Measurements from ENCODE around the gene EGFR.

The EGFR gene

DNA sequence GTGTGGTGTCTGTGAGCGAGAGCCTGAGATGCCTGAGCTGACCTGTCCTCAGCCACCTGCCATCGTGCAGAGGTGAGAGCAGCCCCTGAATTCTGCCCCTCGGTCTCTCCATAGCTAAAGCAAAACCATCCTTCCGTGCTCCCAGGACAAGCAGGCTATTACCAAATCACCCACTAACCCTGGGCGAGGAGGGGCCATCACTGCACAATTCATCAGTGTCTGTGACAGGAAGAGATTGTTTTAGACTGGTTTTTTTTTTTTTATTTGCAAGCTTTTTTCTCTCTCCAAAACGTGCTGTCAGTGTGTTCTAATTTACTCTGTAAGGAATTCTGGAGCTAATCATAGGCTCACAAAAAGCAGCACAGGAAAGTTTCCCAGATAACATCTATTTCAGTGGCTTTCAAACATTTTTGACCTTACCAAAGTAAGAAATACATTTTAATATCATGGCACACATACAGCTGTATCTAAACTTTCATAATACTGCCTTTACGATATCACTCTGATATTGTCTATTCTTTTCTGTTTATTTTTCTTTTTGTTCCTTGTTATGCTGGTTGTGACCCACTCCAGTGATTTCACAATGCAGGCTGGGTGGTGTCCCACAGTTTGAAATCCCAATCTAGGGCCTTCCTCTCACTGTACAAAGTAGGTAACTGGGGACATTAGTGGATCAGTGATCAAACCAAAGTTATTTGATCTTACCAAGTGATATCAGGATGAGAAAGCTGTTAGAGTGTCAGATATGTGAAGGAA, 62.8 kb downstream of the EGFR start:
- no peak for DNase-seq (ENCODE audit: low spot score)

DNA sequence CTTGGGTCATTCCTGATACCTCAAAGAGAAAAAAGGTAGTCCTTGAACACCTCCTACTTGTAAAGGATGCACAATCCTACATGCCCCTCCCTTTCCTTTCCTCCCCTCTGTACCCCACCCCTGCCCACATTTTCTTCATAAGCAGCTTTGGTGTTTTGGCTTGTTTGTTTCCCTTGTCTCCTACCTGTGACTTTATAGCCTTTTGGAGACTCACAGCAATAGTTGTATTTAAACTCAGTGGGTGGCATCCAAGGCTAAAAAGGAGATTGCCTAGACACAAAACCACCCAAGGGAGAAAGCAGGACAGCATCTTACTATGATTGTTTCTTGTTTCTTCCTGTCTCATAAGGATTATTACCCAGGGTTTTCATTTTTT, 63.4 kb downstream of the EGFR start:
- DNase-seq (ENCODE audit: low spot score) = no peak

DNA sequence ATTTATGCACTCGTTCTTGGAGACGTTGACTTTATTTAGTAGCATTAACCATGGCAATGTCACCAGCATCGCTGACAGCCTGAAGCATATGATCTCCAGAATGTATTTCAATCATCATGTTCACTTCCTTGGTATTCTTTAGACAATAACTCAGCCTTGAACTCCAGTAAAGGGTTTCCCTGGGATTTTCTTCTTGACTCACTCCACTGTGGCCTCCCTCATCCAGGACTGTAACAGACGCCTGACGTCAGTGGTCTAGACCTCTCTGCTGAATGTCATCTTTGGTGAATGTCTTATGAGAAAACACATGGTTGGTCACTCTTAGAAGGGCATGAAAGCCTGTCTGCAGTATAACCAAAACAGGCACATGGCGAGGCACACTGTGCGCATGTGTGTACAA, 64.4 kb downstream of the EGFR start:
- DNase-seq (ENCODE audit: low spot score) = no peak

DNA sequence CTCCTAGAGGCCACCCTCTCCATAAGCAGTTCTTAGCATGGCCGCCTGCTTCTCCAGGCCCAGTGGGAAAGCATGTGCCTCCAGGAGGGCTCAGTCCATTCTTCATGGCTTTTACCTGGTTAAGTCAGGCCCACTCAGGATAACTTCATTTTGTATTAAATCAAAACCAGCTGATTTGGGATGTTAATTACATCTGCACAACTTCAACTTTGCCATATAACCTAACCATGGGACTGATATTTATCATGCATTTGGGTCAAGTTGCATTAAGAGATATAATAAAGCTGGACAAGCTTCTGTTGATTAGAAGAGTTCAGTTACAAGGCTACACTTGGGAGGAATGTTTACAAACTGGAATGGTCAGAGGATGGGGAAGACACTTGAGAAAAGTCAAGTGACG, 65.5 kb downstream of the EGFR start:
- no peak for DNase-seq (ENCODE audit: low spot score)

DNA sequence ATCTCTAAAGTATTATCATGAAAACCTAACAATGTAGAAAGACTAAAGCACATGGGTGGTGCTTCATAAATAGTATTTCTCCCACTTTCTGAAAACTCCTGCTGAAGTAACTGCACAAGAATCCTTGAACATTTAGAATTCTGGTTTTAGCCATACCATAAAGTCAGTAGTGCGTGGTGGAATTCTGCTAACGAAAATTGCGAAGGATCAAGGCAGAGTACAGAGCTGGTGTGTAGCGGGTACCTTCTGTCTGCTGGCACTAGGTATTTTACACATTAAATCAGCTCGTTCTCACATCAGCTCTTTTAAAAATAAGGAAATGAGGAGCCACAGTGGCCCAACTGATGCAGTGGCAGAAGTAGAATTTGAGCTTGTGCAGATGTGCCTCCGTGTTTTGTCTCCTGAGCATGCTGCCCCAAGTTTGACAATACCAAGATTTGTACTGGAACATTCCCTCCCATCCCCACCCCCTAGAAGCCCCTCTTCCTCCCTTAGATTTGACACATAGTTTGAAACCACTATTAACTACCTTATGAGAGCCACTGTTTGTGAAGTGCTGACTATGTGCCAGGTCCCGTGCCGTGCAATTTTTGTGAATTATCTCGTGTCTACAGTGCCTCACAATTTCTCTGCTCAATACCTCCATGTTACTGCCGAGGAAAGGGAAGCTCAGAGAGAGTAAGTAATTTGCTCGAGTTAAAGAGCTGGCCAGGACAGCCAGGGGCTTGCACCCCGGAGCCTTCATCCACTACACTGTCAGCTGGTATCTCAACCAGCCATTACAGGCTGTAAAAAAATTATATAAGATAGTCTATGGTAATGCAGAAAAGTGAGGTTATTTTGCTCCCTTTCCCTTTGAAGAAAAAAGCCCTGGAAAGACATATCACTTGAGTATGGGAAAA, 66.9 kb downstream of the EGFR start:
- DNase-seq (ENCODE audit: low spot score) = no peak

DNA sequence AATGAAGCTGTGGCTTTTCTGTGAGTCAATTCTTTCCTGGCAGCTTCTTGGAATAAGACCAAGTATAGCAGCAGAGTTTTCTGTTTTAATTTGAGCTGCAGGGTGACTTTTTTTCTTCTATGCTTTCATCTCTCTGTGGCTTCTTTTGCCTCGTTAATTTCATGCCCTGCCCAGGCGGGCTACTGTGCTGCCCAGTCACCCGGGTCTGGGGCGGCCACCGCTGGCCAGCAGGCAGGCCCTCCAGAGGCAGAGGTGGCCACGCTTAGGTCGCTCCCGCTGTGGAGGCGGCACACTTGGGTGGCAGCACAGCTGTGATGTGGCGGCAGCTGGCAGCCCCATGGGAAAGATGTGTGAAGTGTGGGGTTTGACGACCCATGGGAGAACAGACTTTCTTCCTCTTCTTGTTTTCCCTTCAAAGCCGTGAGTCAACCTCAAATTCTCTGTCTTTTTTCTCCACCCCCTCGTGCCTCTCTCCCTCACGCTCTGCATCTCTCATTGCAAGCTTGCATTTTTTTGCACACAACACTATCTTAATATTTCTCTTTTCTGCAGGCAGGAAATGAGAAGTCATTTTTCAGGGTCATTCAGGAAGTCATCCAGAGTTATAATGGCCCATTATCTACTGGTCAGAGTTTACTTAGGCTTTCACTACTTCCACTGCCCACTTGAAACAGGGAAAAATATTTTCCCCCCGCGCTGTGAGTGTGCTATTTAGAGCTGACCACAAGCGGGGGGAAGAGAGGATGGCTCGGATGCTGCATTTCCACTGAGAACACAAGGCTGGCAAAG, 67.8 kb downstream of the EGFR start:
- peak; percentile 83 for DNase-seq (ENCODE audit: low spot score)

DNA sequence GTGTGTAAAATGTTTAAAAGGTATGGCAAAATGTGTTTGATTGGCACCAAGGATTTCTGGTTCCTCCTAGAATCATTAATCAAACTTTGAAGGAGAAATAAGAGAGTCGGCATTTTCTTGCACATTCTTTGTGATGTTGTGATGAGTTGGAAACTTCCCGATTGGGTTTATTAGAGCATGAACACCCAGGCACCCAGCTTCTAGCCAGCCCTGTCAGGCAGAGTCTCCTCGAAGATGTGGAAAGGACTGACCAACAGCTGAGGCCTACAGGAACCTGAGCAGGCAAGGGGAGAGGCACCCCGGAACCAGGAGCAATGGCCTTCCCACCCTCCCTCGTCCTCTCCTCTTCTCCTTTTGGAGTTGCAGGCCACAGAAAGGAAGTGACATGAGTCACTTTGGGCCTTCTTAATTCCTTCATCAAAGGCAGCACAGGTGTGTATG, 68.7 kb downstream of the EGFR start:
- no peak for DNase-seq (ENCODE audit: low spot score)

DNA sequence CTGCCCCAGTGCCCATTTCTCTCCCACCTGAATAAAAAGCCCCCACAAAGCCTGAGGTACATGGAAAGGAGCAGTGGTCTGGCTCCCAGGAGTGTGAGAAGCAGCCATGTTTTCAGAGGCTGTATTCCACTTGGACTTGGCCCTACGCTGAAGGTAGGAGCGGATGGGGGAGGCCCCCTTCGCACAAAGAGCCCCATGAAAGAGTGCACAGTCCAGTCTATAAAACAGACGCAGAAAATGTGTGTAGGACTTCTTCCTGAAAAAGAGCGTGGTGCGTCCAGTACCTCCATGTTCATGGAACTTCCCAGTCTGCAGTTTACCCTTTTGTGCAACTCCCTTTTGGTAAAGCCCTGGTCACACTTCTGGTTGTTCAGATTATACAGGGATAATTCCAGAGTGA, 69.3 kb downstream of the EGFR start:
- no peak for DNase-seq (ENCODE audit: low spot score)

DNA sequence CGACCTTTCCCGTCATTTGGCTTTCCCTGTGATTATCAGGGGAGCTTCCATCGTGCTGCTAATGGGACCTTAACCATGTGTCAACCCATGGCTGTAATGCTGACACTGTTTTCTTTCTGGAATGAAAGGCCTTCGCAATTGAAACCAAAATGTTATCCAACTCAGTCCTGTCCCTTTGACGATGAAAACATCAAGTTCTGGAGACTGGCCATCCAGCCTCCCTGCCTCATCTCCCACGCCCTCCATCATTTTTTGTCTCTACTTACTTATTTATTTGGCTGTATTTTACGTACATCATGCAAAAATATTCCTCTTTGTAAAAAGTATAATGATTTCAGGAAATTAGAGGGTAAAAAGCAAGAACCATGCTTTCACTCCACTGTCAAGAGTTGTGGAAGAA, 69.8 kb downstream of the EGFR start:
- DNase-seq (ENCODE audit: low spot score) = no peak

DNA sequence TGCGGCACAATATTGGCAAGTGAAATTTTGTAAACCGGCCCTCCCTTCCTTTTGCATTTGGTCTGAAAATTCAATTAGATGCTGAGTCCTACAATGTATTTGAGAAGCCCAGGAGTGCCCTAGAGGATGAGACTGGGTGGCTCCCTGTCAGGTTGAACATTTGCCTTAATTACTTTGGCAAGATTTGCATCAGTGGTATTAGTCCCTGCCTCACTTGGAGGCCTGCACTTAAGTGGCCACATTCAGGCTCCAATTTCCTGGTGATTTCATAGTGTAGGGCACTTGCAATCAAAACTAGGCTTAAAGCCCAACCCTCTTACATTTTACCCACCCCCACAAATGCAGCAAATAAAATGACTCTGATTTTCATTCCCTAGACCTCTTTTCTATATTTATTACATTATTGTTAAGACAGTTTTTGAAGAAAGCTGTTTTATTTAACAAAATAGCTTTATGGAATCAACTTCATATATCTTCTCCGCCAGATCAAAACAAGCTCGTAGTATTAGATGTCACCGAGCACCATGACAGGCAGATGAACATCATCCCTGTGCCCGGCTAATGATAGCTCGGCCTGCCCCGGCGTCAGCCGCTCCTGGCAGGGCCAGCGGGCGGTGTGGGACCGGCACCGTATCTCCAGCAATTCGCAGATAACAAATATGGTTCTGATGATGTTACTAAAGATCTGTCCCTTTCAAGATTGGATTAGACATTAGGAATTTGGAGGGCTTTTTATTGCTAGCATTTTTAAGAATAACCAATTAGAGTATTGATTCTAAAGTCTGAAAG, 73.6 kb downstream of the EGFR start:
- DNase-seq (ENCODE audit: low spot score) = no peak

DNA sequence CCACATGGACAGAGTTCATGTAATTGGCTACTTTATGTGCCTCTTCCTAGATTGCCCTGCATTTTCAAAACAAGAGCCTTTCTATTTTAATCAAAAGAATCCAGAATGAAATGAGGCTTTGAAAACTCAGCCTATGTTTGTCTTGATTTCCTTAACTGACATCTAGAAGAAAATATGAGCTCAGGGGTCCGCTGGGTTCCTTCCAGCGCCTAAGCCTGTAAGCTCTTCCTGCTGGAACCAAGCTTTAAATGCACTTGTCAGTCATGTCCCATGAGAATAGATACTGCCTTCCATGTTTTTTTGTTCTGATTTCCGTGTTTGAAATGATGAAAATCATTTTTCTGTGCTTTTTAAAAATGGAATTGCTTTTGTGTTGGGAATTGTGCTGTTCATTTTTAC, 74.2 kb downstream of the EGFR start:
- DNase-seq (ENCODE audit: low spot score) = no peak

DNA sequence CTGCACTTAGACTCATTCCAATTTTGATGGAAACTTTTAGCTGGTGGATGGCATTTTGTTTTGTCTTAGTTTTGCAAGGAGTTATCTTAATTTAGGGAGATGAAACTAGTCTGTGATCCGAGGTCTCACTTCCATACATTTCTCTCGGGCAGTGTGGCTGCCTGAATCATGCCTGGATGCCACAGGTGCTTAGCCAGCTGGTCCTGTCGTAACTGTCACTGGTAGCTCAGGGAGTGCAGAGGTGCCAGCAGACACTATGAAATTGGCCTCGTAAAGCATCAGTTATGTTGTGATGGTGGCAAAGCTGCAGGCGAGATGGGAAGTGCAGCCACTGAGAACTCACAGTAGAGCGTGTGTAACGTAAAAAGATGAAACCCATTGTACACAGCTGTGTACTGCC, 74.9 kb downstream of the EGFR start:
- no peak for DNase-seq (ENCODE audit: low spot score)

DNA sequence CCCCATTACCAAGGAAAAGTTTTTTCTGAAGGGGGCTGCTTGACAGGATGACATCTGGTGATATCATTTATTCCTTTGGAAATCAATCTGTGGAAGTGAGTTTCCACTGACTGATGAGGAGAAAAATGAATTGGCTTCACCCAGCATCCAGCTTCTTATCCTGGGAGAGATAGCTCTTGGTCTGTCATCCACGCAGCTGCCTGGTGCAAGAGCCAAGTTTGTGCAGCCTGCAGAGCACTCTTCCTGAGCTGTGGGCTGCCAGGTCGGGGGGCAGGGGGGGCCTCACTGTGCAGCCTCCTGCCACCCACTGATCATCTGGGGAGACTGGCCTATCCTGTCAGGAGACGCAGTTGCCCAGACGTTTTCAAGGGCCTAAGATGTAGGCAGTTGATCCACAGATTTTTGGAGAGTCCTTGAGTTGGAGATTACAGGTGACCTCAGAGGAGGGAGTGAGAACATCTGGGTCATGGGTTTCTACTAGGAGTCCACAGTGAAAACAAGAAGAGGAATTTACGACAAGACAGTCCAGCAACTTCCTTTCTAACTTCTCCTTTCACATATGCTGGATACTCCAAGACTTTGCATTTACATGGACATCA, 75.4 kb downstream of the EGFR start:
- no peak for DNase-seq (ENCODE audit: low spot score)

DNA sequence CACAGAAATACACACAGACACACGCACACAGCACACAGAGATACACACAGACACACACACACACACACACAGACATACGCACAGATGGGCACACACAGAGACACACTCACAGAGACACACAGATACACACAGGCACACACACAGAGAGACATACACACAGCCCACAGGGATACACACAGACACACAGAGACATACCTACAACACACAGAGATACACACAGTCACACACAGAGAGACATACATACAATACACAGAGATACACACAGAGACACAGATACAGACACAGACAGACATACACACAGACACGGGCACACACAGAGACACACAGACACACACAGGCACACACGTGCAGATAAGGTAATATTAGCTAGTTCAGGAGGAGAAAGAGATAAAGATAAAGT, 76.9 kb downstream of the EGFR start:
- no peak for DNase-seq (ENCODE audit: low spot score)

DNA sequence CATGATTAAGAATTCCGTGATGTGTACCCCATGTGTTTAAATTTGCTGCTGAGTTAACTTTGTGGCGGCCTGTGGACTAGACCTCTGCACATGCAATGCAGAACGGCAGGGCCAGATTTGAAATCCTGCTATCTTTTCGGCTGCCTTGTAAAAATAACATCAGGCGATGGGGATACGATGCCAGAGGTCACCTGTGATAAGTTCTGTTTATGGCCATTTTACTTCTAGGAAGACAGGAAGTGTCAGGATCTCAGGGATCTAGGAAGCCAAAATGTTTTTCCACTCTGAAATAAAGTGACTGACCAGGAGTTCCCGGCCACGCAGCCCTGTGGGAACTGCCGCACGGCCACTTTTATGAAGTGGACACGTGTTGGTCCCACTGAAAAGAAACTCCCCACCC, 77.5 kb downstream of the EGFR start:
- DNase-seq (ENCODE audit: low spot score) = no peak

DNA sequence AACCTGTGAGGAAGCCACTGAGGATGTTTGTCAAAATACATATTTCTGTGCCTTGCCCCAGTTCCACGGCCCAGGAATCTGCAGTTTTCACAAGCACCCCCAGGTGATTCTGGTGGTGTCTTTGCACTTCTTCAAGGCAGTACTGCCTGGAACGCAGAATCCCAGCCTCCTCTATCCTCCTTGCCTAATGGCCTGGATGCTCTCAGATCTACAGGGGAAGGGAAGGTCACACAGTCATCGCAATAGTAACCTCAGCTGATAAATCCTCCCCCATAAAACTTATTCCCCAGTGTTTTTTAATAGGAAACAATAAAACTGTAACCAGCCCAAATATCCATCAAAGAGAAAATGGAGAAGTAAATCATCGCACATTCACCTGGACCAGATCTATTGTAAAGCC, 78.3 kb downstream of the EGFR start:
- no peak for DNase-seq (ENCODE audit: low spot score)

DNA sequence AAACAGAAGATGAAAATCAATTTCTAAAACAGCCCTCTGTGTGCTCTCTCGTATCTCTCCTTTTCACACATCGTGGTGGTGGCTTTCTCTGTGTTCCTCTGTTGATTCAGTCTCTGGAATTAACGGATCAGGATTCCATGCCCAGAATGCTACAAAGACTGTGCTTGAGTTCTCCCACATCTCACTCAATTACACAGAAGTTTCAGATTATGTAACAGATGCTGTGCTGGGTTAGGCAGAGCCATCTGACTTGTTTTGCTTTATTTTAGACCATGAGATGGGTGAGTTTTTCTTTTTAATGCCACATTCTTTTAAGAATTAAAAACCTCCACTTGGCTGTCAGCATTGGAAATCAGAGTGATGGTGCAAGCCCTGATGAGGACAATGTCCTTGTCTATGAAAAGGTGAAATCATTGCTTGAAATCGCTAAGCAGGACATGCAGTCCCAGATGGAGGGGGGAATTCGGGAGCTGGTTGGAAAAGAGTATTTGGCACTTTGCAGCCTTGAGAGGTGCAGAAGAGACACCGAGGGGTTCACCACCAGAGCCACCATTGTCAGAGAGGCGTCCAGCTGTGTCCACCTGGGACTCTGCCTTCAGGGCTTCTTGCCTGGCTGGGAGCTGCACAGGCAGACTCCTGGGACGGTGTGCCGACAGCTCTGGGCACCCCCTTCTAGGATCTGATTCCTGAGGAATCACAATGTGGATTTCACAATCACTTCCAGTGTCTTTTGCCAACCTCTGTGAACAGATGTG, 80.4 kb downstream of the EGFR start:
- DNase-seq (ENCODE audit: low spot score) = peak; percentile 48

DNA sequence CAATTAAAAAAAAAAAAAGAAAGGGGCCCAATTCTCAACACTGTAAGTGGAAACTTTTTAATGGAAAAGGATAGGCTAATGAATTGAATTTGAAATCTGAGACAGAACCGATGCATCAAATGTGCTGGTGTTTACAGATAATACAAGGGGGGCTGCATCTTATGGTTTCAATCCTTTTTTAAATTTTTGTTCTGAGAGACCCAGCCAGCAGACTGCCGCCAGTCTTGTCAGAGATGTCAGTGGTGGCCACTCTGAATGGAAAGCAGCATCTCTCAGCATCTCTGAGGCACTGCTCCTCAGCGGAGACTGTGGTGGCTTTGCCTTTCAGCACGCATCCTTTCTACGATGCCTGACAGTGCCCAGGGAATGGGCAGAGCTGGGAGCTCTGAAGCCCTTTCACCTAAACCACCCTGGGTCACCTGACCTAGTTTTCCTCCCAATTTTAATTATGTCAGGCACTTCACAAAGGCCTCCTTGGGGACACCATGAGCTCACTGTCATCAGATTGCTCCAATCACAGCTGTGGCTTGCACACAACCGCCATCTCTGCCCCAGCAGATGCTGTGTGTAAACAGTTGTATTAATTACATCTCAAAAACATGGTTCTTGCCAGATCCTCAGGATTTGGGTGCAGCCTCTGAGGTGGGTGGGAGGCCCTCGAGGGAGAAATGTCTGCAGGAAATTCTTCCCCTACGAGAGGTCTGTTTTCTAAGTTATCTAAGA, 81.2 kb downstream of the EGFR start:
- peak; percentile 30 for DNase-seq (ENCODE audit: low spot score)

DNA sequence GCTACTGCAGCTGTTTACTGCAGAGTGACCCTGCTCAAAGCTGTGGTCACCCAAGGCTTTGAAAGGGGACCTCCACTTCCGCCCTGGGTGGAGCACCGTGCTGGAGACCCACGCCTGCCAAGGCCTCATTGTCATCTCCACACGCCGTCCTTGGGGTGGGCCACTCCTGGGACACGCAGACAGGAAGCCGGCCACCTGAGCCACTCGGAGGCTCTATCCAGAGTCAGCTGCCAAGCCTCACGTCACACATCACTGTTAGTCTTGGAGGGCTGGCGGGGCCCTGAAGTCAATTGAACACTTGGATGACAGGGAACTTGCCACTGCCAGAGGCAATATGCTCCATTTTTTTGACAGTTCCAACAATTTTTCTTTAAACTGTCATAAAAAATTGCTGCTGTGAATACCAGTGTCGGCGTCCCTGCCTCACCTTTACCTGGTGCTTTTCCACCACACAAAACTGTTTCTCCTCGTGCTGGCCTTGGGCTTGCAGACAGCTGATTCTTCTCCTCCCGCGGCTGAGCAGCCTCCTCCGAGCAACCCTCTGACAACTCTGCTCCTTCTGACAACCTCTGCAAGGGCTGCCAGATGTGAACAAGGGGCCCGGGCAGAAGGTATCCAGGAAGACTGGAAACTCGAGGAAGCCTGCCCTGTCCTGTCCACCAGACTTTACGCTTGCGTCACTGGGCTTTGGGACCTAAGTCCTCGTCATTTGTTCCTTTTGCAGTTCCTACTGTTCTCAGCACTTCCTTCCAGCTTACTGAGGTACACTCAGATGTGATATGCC, 81.9 kb downstream of the EGFR start:
- DNase-seq (ENCODE audit: low spot score) = no peak
